AG09309 (cell line): ENCODE measurements around the gene GMEB2.
"Not testable (repeated sequence)": the region's sequence is repeated elsewhere in the genome, so short reads cannot be mapped to it uniquely, and the experiment has no call there.

ENCODE experiments used
- DNase-seq: peaks from one replicate; pipeline ENCODE4 v3.0.0-alpha.2; 2010; ENCODE audit warnings: low read depth
- H3K4me3 ChIP-seq: 2 replicates; pipeline ENCODE4 v1.5.1; 2011; ENCODE audit warnings: mild to moderate bottlenecking, low read depth, low read length, moderate library complexity; ENCODE audit not compliant: control insufficient read depth
- TF ChIP-seq, protein P1 (sequence below): IDR thresholded peaks from 2 replicates; pipeline ENCODE4 v1.5.1; 2011; ENCODE audit warnings: mild to moderate bottlenecking, low read depth, low read length, inconsistent platforms; ENCODE audit not compliant: insufficient read depth, control insufficient read depth; ENCODE audit errors: missing control alignments

The GMEB2 gene

DNA sequence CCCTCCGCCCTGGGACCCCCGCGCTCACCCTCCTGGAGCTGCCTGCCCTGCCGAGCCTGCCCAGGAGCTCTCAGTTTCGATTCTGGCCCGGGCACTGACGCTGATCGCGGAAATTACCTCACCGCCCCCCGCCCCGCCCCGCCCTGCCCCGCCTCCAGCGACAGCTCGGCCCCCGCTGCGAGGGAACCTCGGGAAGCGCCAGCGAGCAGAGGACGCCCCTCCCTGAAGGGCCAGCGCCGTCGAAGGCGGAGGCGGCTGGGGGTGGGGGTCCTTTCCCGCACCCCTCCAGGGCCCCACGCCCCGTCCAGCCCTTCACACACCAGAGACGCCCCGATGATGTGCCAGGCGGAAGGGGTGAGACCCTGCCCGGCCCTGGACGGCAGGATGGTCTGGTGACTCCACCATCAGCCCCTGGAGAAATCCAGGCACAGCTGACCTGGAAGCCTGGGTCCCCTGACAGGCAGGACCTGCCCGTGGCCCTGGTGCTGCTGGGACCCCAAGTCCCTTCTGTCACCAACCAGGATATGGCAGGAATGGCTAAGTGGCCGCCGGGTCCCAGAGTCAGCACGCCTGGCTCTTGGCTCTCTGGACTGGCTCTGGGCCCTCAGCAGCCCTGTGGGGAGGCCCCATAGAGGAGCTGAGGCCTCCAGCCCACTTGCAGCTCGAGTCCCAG is 52.6 kb downstream of the GMEB2 start, which contains the start of gene HELZ2:
HELZ2 (minus strand) TSS at position 84 of the 673 bp plus-strand sequence. CDS start 1,854 bp downstream, outside the sequence.
- TF ChIP-seq, protein P1, sequence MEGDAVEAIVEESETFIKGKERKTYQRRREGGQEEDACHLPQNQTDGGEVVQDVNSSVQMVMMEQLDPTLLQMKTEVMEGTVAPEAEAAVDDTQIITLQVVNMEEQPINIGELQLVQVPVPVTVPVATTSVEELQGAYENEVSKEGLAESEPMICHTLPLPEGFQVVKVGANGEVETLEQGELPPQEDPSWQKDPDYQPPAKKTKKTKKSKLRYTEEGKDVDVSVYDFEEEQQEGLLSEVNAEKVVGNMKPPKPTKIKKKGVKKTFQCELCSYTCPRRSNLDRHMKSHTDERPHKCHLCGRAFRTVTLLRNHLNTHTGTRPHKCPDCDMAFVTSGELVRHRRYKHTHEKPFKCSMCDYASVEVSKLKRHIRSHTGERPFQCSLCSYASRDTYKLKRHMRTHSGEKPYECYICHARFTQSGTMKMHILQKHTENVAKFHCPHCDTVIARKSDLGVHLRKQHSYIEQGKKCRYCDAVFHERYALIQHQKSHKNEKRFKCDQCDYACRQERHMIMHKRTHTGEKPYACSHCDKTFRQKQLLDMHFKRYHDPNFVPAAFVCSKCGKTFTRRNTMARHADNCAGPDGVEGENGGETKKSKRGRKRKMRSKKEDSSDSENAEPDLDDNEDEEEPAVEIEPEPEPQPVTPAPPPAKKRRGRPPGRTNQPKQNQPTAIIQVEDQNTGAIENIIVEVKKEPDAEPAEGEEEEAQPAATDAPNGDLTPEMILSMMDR: no peak
- H3K4me3 ChIP-seq: peak within 1 kb of the TSS; percentile 78
- DNase-seq: no peak

GRCh38 chr20:63573647-63574131 is 53.2 kb downstream of the GMEB2 start:
- TF ChIP-seq, protein P1: no peak
- peak overlapping the region; percentile 78 for H3K4me3 ChIP-seq
- no peak for DNase-seq

DNA sequence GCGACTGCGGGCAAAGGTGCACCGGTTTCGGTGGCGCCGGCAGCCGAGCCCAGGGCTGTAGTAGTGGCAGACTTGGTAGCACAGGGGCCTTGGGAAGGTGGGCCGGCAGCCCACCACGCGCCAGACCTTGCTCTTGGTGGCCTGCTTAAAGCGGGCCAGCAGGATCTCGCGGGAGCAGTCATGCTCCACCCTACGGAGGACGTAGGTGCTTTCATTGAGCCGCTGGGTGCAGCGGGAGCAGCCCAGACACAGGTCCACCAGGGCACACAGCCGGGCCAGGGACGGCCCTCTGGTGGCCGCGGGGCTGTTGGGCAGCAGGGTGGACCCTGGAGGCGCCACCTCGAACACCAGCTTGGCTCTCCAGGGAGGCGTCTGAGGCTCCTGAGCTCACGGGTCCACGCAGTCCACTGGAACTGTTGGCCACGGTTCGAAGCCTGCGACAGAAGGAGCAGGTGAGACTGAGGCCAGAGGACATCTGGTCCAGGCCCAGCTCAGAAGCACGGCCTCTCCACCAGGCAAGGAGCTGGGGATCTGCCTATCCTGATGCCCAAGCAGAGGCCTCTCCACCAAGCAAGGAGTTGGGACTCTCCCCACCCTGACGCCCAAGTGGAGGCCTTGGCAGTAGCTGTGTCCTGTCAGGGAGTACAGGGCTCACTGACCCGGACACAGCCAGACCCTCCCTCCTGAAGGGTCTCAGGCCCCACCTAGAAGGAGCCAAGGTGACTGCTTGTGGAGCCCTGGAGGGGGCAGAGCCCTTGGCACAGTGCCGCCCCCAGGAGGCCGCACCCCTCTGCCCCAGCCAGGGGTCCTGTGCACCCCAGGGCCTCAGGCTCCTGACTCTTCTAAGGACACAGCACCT is 53.9 kb downstream of the GMEB2 start:
- DNase-seq: no peak
- TF ChIP-seq, protein P1: peak; percentile 25
- H3K4me3 ChIP-seq: peak overlapping the region; percentile 78

DNA sequence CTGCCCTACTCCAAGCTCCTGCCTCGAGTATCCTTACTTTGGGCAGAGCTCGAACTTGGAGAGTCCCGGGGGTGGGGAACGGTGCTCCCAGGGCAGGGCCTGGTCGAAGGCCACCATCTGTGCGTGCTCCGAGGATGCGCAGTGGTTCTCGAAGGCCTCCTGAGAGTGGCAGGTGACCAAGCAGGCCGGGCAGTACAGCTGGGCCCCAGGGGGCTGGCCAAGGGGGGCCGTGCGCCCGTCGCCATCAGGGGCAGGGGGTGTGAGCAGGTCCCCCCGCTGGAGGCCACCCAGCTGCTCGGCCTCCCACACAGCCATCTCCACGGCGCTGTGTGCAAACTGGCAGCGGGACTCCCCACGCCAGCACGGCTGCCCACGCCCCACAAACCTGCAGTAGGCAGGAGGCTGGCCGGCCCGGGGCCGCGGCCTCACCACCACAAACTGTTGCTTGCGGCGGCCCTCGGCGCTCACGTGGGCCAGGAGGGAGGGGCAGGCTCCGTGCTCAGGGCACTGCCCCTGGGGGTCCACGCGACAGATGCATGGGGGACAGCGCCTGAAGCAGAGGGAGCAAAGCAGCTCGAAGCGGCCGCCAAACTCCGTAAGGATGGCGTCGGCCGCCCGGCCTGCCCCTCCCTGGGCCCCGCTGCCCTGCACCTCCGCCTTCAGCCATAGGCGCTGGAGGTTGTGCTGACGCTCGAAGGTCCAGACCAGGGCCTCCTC is 54.7 kb downstream of the GMEB2 start:
- TF ChIP-seq, protein P1: no peak
- no peak for DNase-seq
- no peak overlapping the region for H3K4me3 ChIP-seq

DNA sequence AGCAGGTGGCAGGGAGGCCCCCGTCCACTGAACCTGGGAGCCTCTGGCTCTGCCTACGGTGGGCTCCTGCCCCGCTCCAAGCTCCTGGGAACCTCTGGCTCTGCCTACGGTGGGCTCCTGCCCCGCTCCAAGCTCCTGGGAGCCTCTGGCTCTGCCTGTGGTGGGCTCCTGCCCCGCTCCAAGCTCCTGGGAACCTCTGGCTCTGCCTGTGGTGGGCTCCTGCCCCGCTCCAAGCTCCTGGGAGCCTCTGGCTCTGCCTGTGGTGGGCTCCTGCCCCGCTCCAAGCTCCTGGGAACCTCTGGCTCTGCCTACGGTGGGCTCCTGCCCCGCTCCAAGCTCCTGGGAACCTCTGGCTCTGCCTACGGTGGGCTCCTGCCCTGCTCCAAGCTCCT is 55.8 kb downstream of the GMEB2 start:
- not testable (repeated sequence) for H3K4me3 ChIP-seq, DNase-seq

- DNase-seq: no peak
- H3K4me3 ChIP-seq: no peak overlapping the region
- TF ChIP-seq, protein P1: no peak
Observed at GRCh38 chr20:63570281-63571086, 56.4 kb downstream of the GMEB2 start.
